ENCODE results near the gene ITGA1.
"Not testable (repeated sequence)": the region's sequence is repeated elsewhere in the genome, so short reads cannot be mapped to it uniquely, and the experiment has no call there.

Gene ITGA1

GRCh38 chr5:52802272-52802973 lies 14.7 kb downstream of the ITGA1 start:
- DNase-seq: no peak

DNA sequence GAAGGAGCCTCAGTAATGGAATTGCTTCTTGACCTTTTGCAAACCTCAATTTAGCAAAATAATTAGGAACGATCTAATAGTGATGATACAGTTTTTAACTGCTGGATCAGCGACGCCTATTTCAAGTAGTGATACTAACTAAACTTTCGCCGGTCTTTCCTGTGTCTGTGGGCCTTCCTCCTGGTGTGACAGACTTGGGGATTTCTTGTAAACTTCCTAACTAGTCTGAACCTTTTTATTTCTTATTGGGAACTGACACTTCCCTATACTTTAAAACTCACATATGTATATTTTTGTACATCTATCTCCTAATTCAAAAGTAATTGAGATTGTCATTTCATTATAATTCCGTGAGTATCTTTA lies 15.2 kb downstream of the ITGA1 start:
- no peak for DNase-seq

- no peak for DNase-seq
Measured at GRCh38 chr5:52804387-52804791, 16.7 kb downstream of the ITGA1 start.

GRCh38 chr5:52804981-52805380 lies 17.3 kb downstream of the ITGA1 start:
- no peak for DNase-seq

- DNase-seq: no peak
Measured at GRCh38 chr5:52805615-52806014, 17.9 kb downstream of the ITGA1 start.

GRCh38 chr5:52807037-52807436 lies 19.3 kb downstream of the ITGA1 start:
- DNase-seq: no peak

GRCh38 chr5:52807723-52808122 lies 20.0 kb downstream of the ITGA1 start:
- no peak for DNase-seq

DNA sequence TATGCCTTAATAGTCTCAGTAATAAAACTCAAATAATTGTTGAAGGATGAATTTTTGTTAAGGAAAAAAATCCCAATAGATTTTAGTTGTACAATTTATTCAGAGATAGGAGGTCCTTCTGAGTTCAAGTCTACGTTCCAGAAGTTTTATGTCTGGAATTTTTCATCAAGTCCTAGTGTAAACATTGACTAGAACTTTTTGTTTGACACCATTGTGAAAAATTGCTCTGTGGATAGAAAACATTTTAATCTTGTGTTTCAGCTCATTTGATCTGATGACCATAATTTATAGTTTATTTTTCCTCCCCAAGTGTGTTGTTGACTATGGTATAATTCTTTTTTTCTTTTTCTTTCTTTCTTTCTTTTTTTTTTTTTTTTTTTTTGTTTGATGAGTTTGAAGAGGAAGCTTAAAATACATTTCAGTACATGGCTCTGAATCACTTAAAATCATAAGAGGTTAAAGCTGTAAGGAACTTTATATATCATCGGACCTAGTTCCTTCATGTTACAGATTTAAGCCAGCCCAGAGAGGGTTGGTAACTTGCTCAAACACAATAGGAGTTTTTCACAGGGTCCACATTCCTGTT lies 20.7 kb downstream of the ITGA1 start:
- DNase-seq: no peak

GRCh38 chr5:52809884-52810283 lies 22.2 kb downstream of the ITGA1 start:
- DNase-seq: no peak

DNA sequence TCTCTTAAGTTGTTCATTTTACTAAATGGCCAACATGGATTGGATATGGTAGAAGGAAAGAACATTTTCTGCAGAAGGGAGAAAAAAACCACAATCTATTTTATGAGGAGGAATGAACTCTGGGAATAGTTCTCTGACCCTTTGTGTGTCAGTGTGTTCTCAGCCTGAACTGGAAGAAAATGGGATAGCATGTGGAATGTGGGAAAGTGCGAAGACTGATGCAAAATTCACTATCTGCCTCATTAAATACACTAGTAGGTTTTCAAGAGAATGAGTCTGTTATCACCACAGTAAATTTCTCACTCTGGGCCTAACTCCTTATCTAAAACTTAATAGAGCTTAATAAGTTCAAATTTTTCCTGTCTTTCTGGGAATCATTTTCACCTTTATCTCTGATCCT lies 22.7 kb downstream of the ITGA1 start:
- DNase-seq: no peak

GRCh38 chr5:52811067-52811749 lies 23.5 kb downstream of the ITGA1 start:
- DNase-seq: no peak

DNA sequence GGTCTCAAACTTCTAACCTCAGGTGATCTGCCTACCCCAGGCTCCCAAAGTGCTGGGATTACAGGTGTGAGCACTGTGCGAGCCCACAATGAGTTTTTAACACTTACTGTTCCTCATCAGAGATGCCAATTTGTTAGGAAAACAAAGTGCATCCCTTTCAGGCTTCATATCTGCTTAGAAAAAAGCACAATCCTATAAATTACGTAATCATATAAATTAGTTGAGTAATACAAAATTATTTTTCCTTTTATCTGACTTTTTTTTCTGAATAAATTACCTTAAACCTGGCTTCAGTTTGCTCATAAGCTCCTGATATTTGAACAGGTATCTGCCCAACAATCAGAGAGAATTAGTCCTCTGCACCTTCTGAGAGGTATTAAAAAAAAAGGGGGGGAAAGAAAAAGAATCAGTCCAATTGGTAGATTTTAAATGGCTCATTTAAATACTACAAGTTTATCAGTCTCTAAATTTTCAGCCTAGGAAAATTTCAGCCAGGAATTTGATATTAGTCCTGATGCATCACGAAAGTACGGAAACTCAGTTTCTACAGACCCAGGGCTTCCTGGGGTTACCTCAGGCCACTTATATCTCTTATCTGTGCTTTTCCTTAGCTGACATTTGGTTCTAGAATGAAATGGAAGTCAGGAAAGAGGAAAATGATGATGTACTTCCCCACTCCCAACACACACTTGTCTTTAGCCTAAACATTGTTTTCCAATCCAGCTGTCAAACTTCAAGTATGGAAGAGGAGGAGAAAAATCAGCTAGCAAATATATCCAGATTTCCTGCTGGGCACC lies 26.8 kb downstream of the ITGA1 start:
- no peak for DNase-seq

DNA sequence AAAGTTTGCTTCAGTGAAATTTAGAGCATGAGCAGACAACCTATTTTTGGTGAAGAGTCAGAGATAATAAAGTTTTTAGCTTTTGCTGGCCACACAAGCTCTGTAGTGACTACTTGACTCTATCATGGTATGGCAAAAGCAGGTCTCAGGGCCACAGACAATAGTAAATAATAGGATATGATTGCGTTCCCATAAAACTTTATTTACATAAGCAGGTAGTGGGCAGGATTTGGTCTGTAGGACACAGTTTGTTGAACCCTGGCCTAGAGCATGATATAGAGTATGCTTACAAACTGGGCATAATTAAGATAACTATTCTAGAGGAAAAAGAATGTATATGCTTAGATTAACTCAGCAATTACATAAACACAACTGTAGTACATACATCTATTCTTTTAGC lies 30.1 kb downstream of the ITGA1 start:
- DNase-seq: no peak

- DNase-seq: no peak
Measured at GRCh38 chr5:52818360-52818759, 30.6 kb downstream of the ITGA1 start.

DNA sequence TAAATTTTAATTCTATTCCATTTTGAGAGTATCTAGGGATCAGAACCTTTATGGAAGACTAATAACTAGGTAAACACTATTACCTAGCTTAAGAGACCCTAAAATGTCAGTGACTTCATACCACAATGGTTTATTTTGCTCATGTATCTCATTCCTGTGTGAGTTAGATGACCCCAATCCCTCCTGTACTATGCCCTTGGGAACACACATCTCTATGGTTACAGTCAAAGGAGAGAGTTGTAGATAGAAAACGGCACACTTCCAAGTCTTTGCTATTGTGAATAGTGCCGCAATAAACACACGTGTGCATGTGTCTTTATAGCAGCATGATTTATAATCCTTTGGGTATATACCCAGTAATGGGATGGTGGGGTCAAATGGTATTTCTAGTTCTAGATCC lies 31.1 kb downstream of the ITGA1 start:
- DNase-seq: not testable (repeated sequence)

DNA sequence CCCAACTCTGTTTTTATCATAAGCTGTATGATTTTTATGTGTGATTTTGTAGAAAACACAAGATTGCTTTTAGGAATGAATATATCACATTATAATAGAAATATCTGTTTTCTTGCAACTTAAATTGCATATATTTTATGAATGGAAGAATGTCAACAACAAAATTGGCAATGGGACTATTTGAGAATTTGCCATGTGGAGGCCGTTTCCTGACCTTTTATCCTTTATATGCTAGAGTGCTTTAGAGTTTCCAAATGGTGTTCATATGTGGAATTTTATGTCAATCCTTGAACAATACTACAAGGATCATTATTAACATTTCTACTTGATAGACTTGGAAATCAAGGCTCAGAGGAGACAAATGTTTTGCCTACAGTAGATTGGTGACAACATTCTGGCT lies 34.2 kb downstream of the ITGA1 start:
- DNase-seq: no peak

- DNase-seq: no peak
Measured at GRCh38 chr5:52822437-52822836, 34.7 kb downstream of the ITGA1 start.

DNA sequence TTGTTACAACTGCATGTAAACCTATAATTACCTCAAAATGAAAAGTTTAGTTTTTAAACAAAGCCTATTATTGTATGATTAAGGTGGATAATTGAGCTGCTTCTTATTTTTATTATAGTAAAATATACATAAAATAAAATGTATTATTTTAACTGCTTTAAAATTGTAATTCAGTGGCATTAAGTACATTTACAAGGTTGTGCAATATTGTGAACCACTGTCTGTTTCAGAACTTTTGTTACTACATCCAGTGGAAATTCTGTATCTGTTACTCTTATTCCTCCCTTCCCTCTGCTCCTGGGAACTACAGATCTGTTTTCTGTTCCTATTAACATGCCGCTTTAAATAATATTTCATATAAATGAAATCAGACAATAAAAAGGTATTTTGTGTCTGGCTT lies 37.1 kb downstream of the ITGA1 start:
- no peak for DNase-seq

DNA sequence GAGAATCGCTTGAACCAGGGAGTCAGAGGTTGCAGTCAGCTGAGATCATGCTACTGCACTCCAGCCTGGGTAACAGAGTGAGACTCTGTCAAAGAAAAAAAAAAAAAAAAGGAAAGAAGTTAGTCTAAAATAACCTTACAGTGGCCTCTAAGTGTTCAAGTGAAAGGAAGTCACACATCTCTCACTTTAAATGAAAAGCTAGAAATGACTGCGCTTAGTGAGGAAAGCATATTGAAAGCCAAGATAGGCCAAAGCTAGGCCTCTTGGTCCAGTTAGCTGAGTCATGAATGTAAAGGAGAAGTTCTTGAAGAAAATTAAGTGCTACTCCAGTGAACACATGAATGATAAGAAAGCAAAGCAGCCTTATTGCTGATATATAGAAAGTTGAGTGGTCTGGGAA lies 38.1 kb downstream of the ITGA1 start:
- DNase-seq: no peak

DNA sequence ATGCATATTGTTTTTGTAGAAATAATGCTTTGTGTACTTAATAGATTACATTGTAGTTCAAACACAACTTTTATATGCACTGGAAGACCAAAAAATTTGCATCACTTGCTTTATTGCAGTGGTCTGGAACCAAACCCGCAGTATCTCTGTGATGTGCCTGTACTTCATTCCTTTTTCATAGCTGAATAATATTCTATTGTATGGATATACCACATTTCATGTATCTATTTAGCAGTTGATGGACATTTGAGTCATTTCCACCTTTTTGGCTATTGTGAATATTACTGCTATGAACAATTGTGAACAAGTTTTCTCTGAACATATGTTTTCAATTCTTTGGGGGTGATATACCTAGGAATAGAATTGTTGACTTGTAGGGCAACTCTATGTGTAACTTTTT lies 40.1 kb downstream of the ITGA1 start:
- no peak for DNase-seq

GRCh38 chr5:52829664-52830063 lies 41.9 kb downstream of the ITGA1 start:
- DNase-seq: no peak

DNA sequence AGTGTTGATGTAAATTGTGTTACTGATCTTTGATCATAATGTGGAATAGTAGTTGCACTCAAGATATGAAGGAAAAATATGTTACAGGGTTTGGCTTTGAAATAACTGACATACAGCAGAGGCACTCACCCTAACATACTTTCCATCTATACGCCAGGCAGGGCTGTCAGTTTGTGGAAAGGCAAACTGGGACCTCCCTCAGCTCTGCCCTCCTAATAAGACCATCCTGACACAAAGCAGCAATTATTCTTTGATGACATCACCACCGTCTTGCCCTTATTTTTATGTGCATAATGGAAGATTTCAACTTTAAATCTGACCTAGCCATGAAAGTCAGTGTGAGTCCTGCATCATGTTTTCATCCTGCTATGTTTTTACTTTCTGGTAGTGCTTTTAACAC lies 42.9 kb downstream of the ITGA1 start:
- DNase-seq: no peak

- no peak for DNase-seq
Measured at GRCh38 chr5:52831786-52832511, 44.2 kb downstream of the ITGA1 start.

Measured in activated CD4-positive, alpha-beta T cell treated with anti-CD3 and anti-CD28 coated beads, Interleukin-2, amount 50 U/mL, for 4 hours (primary cell).